KMS-11 (cell line): ENCODE measurements around the gene HOXD10.

Source experiments
- H2AFZ ChIP-seq: fragments of 200-600 bp; sonication (generic); 2 replicates; pipeline ENCODE4 v1.6.1; 2016; ENCODE audit warnings: antibody characterized with exemption, mixed run types, low read depth
- H3K27ac ChIP-seq: fragments of 200-600 bp; sonication (generic); 2 replicates; pipeline ENCODE4 v1.6.1; 2016; ENCODE audit warnings: mild to moderate bottlenecking, mixed run types
- H3K27me3 ChIP-seq: fragments of 200-600 bp; sonication (generic); 2 replicates; pipeline ENCODE4 v1.6.1; 2017; ENCODE audit warnings: mild to moderate bottlenecking, low read depth, mixed run types, moderate library complexity; ENCODE audit not compliant: insufficient read depth
- H3K36me3 ChIP-seq: fragments of 200-600 bp; sonication (generic); 2 replicates; pipeline ENCODE4 v1.6.1; 2017; ENCODE audit warnings: mild to moderate bottlenecking, mixed run types; ENCODE audit not compliant: insufficient read depth
- H3K4me1 ChIP-seq: fragments of 200-600 bp; sonication (generic); 2 replicates; pipeline ENCODE4 v1.6.1; 2016; ENCODE audit warnings: mild to moderate bottlenecking, low read depth, mixed run types; ENCODE audit not compliant: poor library complexity, severe bottlenecking
- H3K4me2 ChIP-seq: fragments of 200-600 bp; sonication (generic); 2 replicates; pipeline ENCODE4 v1.7.0; 2016; ENCODE audit warnings: mild to moderate bottlenecking, mixed run types
- H3K4me3 ChIP-seq: fragments of 200-600 bp; sonication (generic); IDR thresholded peaks from 2 replicates; pipeline ENCODE4 v1.6.1; 2017; ENCODE audit warnings: low read depth, low read length, mixed read lengths; ENCODE audit not compliant: insufficient read depth
- H3K79me2 ChIP-seq: fragments of 200-600 bp; sonication (generic); 2 replicates; pipeline ENCODE4 v1.6.1; 2016; ENCODE audit warnings: low read depth, mixed run types; ENCODE audit not compliant: insufficient read depth
- H3K9ac ChIP-seq: fragments of 200-600 bp; sonication (generic); 2 replicates; pipeline ENCODE4 v1.6.1; 2016; ENCODE audit warnings: mild to moderate bottlenecking, mixed run types
- H4K20me1 ChIP-seq: fragments of 200-600 bp; sonication (generic); 2 replicates; pipeline ENCODE4 v1.6.1; 2016; ENCODE audit warnings: mild to moderate bottlenecking, mixed run types; ENCODE audit not compliant: insufficient read depth
- TF ChIP-seq, protein P1 (sequence below): fragments of 200-600 bp; sonication (generic); conservative IDR thresholded peaks from 2 replicates; pipeline ENCODE4 v1.6.1; 2017; ENCODE audit warnings: low read depth, mild to moderate bottlenecking, antibody characterized with exemption, low read length, moderate library complexity, mixed read lengths

The HOXD10 gene

GRCh38 chr2:176072292-176072669, 44.3 kb upstream of the HOXD10 start:
- no peak overlapping the region for H3K9ac ChIP-seq
- H3K27ac ChIP-seq, result no peak overlapping the region
- H2AFZ ChIP-seq, result no peak overlapping the region
- no peaks in the 10 kb centered on the region for H3K36me3 ChIP-seq
- TF ChIP-seq, protein P1, sequence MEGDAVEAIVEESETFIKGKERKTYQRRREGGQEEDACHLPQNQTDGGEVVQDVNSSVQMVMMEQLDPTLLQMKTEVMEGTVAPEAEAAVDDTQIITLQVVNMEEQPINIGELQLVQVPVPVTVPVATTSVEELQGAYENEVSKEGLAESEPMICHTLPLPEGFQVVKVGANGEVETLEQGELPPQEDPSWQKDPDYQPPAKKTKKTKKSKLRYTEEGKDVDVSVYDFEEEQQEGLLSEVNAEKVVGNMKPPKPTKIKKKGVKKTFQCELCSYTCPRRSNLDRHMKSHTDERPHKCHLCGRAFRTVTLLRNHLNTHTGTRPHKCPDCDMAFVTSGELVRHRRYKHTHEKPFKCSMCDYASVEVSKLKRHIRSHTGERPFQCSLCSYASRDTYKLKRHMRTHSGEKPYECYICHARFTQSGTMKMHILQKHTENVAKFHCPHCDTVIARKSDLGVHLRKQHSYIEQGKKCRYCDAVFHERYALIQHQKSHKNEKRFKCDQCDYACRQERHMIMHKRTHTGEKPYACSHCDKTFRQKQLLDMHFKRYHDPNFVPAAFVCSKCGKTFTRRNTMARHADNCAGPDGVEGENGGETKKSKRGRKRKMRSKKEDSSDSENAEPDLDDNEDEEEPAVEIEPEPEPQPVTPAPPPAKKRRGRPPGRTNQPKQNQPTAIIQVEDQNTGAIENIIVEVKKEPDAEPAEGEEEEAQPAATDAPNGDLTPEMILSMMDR, result no peak
- no peak overlapping the region for H3K4me2 ChIP-seq
- H3K27me3 ChIP-seq, result no peaks in the 10 kb centered on the region
- H3K79me2 ChIP-seq, result no peaks in the 10 kb centered on the region
- H3K4me1 ChIP-seq, result peaks cover 15% of the 10 kb centered on the region
- no peaks in the 10 kb centered on the region for H4K20me1 ChIP-seq
- no peak overlapping the region for H3K4me3 ChIP-seq

DNA sequence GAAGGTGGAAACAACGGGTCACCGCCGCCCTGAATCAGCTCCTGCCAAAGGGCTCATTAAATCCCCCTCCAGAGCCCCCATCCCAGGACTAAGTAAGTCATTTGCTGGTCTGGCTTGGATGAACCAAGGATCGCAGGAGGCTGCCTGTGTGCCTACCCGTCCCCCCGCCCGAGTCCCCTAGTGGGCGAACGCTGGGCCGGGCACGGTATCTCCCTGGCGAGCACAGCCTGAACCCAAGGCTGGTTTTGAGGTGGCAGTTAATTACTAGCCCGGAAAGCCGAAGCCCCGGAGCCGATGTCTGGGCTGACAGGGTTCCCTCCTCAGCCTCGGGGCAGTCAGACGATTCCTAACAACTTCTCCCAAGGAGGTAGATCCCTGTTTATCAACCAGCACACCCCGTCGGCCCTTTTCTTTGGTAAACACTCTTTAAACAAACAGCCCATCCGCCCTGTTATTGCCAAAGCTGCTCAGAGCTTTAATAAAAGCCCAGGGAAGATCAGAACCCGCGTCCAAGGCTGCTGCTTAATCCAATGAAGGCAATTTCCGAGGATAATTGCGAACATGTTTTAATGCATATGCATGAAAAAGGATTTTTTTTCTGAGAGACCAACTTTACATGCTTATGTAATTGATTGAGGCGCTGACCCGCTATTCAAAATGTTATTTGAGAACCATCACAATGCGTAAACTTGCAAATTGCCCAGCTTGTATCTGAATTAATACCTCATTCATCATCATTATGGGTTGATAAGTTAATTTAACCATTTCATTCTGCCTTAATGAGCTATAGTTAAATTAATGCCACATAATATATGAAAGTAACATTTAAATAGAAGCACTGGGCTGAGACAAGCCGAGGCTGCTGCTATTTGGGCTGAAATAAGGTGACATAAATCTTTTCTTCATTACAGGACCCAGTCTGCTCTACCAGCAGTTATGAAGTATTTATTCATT, 43.4 kb upstream of the HOXD10 start:
- Histone ChIP-seq H3K27me3 (no peaks in the 10 kb centered on the region), H3K4me2 (no peak overlapping the region)

GRCh38 chr2:176074919-176075425, 41.6 kb upstream of the HOXD10 start:
- no peaks in the 10 kb centered on the region for H3K27me3 ChIP-seq
- no peak overlapping the region for H2AFZ ChIP-seq
- H3K9ac ChIP-seq, result no peak overlapping the region
- H4K20me1 ChIP-seq, result no peaks in the 10 kb centered on the region
- peaks cover 5% of the 10 kb centered on the region for H3K4me1 ChIP-seq
- TF ChIP-seq, protein P1, result no peak
- no peaks in the 10 kb centered on the region for H3K36me3 ChIP-seq
- H3K27ac ChIP-seq, result no peak overlapping the region
- no peaks in the 10 kb centered on the region for H3K79me2 ChIP-seq
- H3K4me3 ChIP-seq, result no peak overlapping the region
- no peak overlapping the region for H3K4me2 ChIP-seq

More for the DNA sequence above, 43.4 kb upstream of the HOXD10 start:
- Histone ChIP-seq H3K36me3 (no peaks in the 10 kb centered on the region), H4K20me1 (no peaks in the 10 kb centered on the region), H2AFZ (no peak overlapping the region), H3K27ac (no peak overlapping the region), H3K4me1 (peaks cover 15% of the 10 kb centered on the region), H3K4me3 (no peak overlapping the region), H3K79me2 (no peaks in the 10 kb centered on the region), H3K9ac (no peak overlapping the region)
- TF ChIP-seq, protein P1, result no peak

DNA sequence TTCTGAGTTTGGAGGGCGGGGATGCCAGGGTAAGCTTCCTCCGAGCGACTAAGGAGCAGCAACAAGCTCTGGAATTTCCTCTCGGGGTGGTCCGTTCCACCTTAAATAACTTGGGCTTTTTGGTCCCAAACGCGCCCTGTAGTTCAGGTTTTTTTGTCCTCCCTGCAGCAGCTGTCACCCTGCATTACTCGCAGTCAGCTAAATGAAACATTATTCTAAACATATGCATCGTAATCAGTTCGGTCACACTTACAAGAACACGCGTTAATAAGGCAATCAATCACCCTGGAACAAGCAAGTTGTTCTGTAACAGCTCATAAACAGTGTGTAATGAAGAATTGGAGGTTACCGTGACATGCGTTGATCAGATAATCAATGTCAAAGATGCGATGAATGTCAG, 41.1 kb upstream of the HOXD10 start:
- TF ChIP-seq, protein P1, result no peak
- Histone ChIP-seq H3K79me2 (no peaks in the 10 kb centered on the region), H4K20me1 (no peaks in the 10 kb centered on the region), H3K4me2 (no peak overlapping the region), H3K27me3 (no peaks in the 10 kb centered on the region), H2AFZ (no peak overlapping the region), H3K27ac (no peak overlapping the region), H3K4me1 (no peaks in the 10 kb centered on the region), H3K36me3 (no peaks in the 10 kb centered on the region), H3K9ac (no peak overlapping the region), H3K4me3 (no peak overlapping the region)
